NT2/D1 (cell line): ENCODE results near the gene MINK1.

Experiments
- DNase-seq: peaks from one replicate; pipeline ENCODE4 v3.0.0-alpha.2; 2011; ENCODE audit warnings: low read depth, low spot score
- H3K27me3 ChIP-seq: 2 replicates; pipeline ENCODE4 v1.6.0; 2011; ENCODE audit warnings: mild to moderate bottlenecking; ENCODE audit not compliant: insufficient read length, insufficient read depth
- H3K36me3 ChIP-seq: 2 replicates; pipeline ENCODE4 v1.6.1; 2011; ENCODE audit warnings: mild to moderate bottlenecking, low read length, mixed read lengths; ENCODE audit not compliant: insufficient read depth, insufficient read length
- H3K4me1 ChIP-seq: 2 replicates; pipeline ENCODE4 v1.5.1; 2011; ENCODE audit not compliant: insufficient read depth, insufficient read length
- H3K4me3 ChIP-seq: 2 replicates; pipeline ENCODE4 v1.5.1; 2011; ENCODE audit warnings: low read depth; ENCODE audit not compliant: insufficient read length
- H3K9ac ChIP-seq: 2 replicates; pipeline ENCODE4 v1.6.0; 2011; ENCODE audit warnings: low read depth; ENCODE audit not compliant: insufficient read length
- H3K9me3 ChIP-seq: 2 replicates; pipeline ENCODE4 v1.5.1; 2011; ENCODE audit warnings: mild to moderate bottlenecking, low read length; ENCODE audit not compliant: insufficient read depth
- SUZ12 ChIP-seq: IDR thresholded peaks from 2 replicates; pipeline ENCODE4 v1.6.1; 2011; ENCODE audit not compliant: insufficient read length, insufficient read depth; ENCODE audit errors: extremely low read depth
- YY1 ChIP-seq: IDR thresholded peaks from 2 replicates; pipeline ENCODE4 v1.6.1; 2011; ENCODE audit not compliant: insufficient read length, insufficient read depth
- ZNF274 ChIP-seq: IDR thresholded peaks from 2 replicates; pipeline ENCODE4 v1.6.1; 2011; ENCODE audit warnings: mild to moderate bottlenecking, low read depth, low read length

The MINK1 gene

GRCh38 chr17:4928881-4929280, 95.7 kb downstream of the MINK1 start:
- DNase-seq: no peak
- H3K4me3 ChIP-seq: no peak overlapping the region
- no peaks in the 10 kb centered on the region for H3K4me1 ChIP-seq
- peaks cover 22% of the 10 kb centered on the region for H3K36me3 ChIP-seq
- no peaks in the 10 kb centered on the region for H3K9me3 ChIP-seq
- no peak overlapping the region for H3K9ac ChIP-seq
- no peaks in the 10 kb centered on the region for H3K27me3 ChIP-seq
- TF ChIP-seq ZNF274 (no peak), YY1 (no peak), SUZ12 (no peak)

DNA sequence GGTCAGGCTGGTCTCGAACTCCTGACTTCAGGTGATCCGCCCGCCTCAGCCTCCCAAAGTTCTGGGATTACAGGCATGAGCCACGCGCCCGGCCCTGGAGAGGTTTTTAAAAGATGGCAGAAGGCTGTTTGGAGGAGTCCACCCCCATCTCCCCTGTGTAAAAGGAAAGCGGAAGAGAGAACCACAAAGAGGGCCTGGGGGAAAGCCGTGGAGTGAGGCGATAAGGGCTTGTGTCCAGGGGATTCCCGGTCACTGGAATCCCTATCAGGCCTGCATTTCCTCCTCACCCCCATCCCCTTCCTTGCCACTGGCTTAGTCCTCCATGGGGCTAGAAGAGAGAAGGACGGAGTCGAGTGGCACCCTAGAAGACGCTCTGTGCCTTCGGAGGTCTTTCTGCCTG, 98.8 kb downstream of the MINK1 start, which contains the start of gene GP1BA:
GP1BA (plus strand) TSS at position 315 of the 400 bp plus-strand sequence. CDS start 328 bp downstream, outside the sequence.
- no peaks in the 10 kb centered on the region for H3K9me3 ChIP-seq
- TF ChIP-seq ZNF274 (no peak), SUZ12 (no peak), YY1 (no peak)
- H3K36me3 ChIP-seq: peaks cover 38% of the 10 kb centered on the region
- no peaks in the 10 kb centered on the region for H3K27me3 ChIP-seq
- DNase-seq: no peak
- H3K4me3 ChIP-seq: no peak within 1 kb of the TSS
- peaks cover 5% of the 10 kb centered on the region for H3K4me1 ChIP-seq
- H3K9ac ChIP-seq: no peak within 1 kb of the TSS

- Histone ChIP-seq H3K9ac (no peak overlapping the region), H3K9me3 (no peaks in the 10 kb centered on the region), H3K27me3 (no peaks in the 10 kb centered on the region), H3K4me1 (peaks cover 5% of the 10 kb centered on the region), H3K36me3 (peaks cover 46% of the 10 kb centered on the region), H3K4me3 (no peak overlapping the region)
- TF ChIP-seq SUZ12 (no peak), ZNF274 (no peak)
- DNase-seq: no peak
Measured at GRCh38 chr17:4932756-4933155, 99.6 kb downstream of the MINK1 start.

DNA sequence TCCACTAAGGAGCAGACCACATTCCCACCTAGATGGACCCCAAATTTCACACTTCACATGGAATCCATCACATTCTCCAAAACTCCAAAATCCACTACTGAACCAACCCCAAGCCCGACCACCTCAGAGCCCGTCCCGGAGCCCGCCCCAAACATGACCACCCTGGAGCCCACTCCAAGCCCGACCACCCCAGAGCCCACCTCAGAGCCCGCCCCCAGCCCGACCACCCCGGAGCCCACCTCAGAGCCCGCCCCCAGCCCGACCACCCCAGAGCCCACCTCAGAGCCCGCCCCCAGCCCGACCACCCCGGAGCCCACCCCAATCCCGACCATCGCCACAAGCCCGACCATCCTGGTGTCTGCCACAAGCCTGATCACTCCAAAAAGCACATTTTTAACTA, 100.5 kb downstream of the MINK1 start:
- H3K4me1 ChIP-seq: peaks cover 7% of the 10 kb centered on the region
- peaks cover 55% of the 10 kb centered on the region for H3K36me3 ChIP-seq
- H3K9ac ChIP-seq: no peak overlapping the region
- DNase-seq: no peak
- H3K27me3 ChIP-seq: no peaks in the 10 kb centered on the region
- H3K4me3 ChIP-seq: no peak overlapping the region
- TF ChIP-seq SUZ12 (no peak), ZNF274 (no peak), YY1 (no peak)
- H3K9me3 ChIP-seq: no peaks in the 10 kb centered on the region

- no peaks in the 10 kb centered on the region for H3K27me3 ChIP-seq
- H3K9ac ChIP-seq: no peak overlapping the region
- TF ChIP-seq YY1: no peak
- TF ChIP-seq ZNF274: no peak
- TF ChIP-seq SUZ12: no peak
Measured at GRCh38 chr17:4934173-4934979, 101.2 kb downstream of the MINK1 start.

GRCh38 chr17:4935650-4936049, 102.5 kb downstream of the MINK1 start:
- H3K9ac ChIP-seq: no peak overlapping the region
- TF ChIP-seq YY1 (no peak), ZNF274 (no peak), SUZ12 (no peak)
- no peaks in the 10 kb centered on the region for H3K27me3 ChIP-seq
- H3K36me3 ChIP-seq: peaks cover 53% of the 10 kb centered on the region
- no peaks in the 10 kb centered on the region for H3K9me3 ChIP-seq
- no peak overlapping the region for H3K4me3 ChIP-seq
- no peak for DNase-seq
- H3K4me1 ChIP-seq: peaks cover 10% of the 10 kb centered on the region

More at GRCh38 chr17:4934173-4934979, 101.2 kb downstream of the MINK1 start:
- DNase-seq: no peak
- peaks cover 10% of the 10 kb centered on the region for H3K4me1 ChIP-seq
- peaks cover 57% of the 10 kb centered on the region for H3K36me3 ChIP-seq
- no peaks in the 10 kb centered on the region for H3K9me3 ChIP-seq
- no peak overlapping the region for H3K4me3 ChIP-seq

DNA sequence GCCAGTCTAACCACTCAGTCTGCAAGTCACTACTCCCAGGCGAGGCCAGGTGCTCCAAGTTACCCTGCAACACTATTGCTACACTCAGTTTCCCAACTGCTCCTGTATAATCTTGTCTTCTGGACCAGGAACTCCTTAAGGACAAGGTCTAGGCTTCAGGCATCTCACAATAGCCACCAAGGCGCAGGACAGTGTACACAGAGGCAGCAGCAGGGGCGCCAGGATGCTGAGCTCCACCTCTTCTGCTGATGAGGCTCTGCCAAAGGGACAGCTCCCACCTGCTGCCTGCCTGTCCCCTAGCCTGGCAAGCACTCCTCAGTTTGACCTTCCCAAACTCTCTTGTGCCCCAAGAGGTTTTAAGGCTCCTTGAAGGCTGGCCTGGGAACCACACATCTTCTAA, 103.3 kb downstream of the MINK1 start:
- H3K4me3 ChIP-seq: no peak overlapping the region
- H3K9me3 ChIP-seq: no peaks in the 10 kb centered on the region
- peaks cover 48% of the 10 kb centered on the region for H3K36me3 ChIP-seq
- H3K27me3 ChIP-seq: no peaks in the 10 kb centered on the region
- H3K9ac ChIP-seq: no peak overlapping the region
- no peak for TF ChIP-seq SUZ12
- TF ChIP-seq ZNF274: no peak
- TF ChIP-seq YY1: no peak
- no peak for DNase-seq
- H3K4me1 ChIP-seq: peaks cover 10% of the 10 kb centered on the region
